SK-N-SH (cell line): ENCODE measurements around the gene BOD1L1.
"Not testable (repeated sequence)": the region's sequence is repeated elsewhere in the genome, so short reads cannot be mapped to it uniquely, and the experiment has no call there.

Experiments used
- CHD2 ChIP-seq: fragments of 150-350 bp; IDR thresholded peaks from 2 replicates; pipeline ENCODE4 v1.6.1; 2018; ENCODE audit warnings: low read length; ENCODE audit not compliant: partially characterized antibody
- JUND ChIP-seq: IDR thresholded peaks from 2 replicates; pipeline ENCODE4 v1.4.0; 2012
- NFIC ChIP-seq: IDR thresholded peaks from 2 replicates; pipeline ENCODE4 v1.4.0; 2012; ENCODE audit warnings: borderline replicate concordance
- TEAD4 ChIP-seq: IDR thresholded peaks from 2 replicates; pipeline ENCODE4 v1.4.0; 2012; ENCODE audit warnings: mild to moderate bottlenecking, borderline replicate concordance; ENCODE audit not compliant: insufficient read depth
- YY1 ChIP-seq: IDR thresholded peaks from 2 replicates; pipeline ENCODE4 v1.4.0; 2012; ENCODE audit warnings: low read depth, mild to moderate bottlenecking
- TF ChIP-seq, protein P1 (sequence below): fragments of 200-600 bp; sonication (generic); IDR thresholded peaks from 2 replicates; pipeline ENCODE4 v1.6.1; 2017; ENCODE audit warnings: antibody characterized with exemption, mild to moderate bottlenecking, moderate library complexity
- TF ChIP-seq, protein P2 (sequence below): IDR thresholded peaks from 2 replicates; pipeline ENCODE4 v1.4.0; 2012; ENCODE audit warnings: low read depth

DNA sequence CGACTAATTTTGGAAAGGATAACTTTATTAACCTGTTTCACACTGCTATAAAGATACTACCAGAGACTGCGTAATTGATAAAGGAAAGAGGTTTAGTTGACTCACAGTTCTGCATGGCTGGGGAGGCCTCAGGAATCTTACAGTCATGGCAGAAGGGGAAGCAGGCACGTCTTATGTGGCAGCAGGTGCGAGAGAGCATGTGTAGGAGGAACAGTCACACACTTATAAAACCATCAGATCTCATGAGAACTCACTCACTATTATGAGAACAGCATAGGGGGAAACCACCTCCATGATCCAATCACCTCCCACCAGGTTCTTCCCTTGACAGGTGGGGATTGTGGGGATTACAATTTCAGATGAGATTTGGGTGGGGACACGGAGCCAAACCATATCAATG lies 67.4 kb downstream of the BOD1L1 start:
- TF ChIP-seq, protein P1, sequence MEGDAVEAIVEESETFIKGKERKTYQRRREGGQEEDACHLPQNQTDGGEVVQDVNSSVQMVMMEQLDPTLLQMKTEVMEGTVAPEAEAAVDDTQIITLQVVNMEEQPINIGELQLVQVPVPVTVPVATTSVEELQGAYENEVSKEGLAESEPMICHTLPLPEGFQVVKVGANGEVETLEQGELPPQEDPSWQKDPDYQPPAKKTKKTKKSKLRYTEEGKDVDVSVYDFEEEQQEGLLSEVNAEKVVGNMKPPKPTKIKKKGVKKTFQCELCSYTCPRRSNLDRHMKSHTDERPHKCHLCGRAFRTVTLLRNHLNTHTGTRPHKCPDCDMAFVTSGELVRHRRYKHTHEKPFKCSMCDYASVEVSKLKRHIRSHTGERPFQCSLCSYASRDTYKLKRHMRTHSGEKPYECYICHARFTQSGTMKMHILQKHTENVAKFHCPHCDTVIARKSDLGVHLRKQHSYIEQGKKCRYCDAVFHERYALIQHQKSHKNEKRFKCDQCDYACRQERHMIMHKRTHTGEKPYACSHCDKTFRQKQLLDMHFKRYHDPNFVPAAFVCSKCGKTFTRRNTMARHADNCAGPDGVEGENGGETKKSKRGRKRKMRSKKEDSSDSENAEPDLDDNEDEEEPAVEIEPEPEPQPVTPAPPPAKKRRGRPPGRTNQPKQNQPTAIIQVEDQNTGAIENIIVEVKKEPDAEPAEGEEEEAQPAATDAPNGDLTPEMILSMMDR = not testable (repeated sequence)
- not testable (repeated sequence) for TF ChIP-seq NFIC, YY1, TEAD4, JUND, CHD2
- TF ChIP-seq, protein P2, sequence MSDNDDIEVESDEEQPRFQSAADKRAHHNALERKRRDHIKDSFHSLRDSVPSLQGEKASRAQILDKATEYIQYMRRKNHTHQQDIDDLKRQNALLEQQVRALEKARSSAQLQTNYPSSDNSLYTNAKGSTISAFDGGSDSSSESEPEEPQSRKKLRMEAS = not testable (repeated sequence)
